ENCODE data around the gene GNPTG. TPM values are rescaled to one million over a fixed set of nuclear protein-coding genes. Genes with fewer than 3 reads are reported as not detected.
A peak's percentile ranks its signal among the peaks of the same experiment; 100 is the strongest.

Gene GNPTG
- total and polyA plus RNA-seq, 9 of the 15 experiments (the other 6 are each of a cell fraction or from before 2014, with no cell fraction given) = 0.69 to 33.3 (median 13.6) TPM

DNA sequence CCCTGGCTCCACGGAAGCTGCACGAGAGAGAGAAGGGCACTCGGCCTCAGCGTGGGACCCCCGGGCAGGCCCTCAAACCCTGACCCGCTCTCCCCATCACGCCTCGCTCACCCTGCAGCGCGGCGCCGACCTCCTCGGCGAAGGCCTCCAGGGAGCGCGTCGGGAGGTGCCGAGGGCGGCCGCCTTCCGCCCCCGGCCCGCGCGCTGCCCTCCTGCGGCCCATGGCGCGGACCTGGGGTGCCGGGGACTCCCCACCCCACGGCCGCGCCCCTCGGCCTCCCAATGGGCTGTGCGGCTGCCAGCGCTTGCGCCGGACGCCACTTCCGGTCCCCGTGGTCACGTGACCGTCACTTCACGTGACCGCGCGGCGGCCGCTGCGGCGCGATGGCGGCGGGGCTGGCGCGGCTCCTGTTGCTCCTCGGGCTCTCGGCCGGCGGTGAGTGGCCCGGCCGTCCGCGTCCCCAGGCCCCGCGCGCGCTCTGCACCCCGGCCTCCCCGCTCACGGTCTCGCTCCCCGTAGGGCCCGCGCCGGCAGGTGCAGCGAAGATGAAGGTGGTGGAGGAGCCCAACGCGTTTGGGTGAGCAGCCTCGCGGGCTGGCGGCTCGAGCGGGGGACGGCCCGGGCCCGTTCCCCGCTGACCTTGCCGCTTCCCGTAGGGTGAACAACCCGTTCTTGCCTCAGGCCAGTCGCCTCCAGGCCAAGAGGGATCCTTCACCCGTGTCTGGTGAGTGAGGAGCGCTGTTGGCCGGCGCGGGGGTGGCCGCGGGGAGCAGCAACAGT lies at the start of gene GNPTG, which contains the start of gene TSR3 (continued):
- peak; percentile 97 for TF ChIP-seq CXXC5 (CRISPR knock-in tag; IDR thresholded peaks at IDR 0.05)
- TF ChIP-seq EP400 (IDR thresholded peaks at IDR 0.05) = no peak
- TF ChIP-seq ZNF507 (tag; conservative IDR thresholded peaks at IDR 0.05) = no peak
- TF ChIP-seq CLOCK (CRISPR knock-in tag; IDR thresholded peaks at IDR 0.05; ENCODE audit: borderline replicate concordance) = 0 out of 2 replicates have a peak, but pooled peaks have one; percentile 54
- TF ChIP-seq MYC (IDR thresholded peaks at IDR 0.05; ENCODE audit: low read depth, low read length) = peak; percentile 59; the same call in 1 of the 2 replicates
- no peak for TF ChIP-seq MYC (CRISPR knock-in tag; IDR thresholded peaks at IDR 0.05; ENCODE audit: borderline replicate concordance, low read depth)
- TF ChIP-seq, protein P1, sequence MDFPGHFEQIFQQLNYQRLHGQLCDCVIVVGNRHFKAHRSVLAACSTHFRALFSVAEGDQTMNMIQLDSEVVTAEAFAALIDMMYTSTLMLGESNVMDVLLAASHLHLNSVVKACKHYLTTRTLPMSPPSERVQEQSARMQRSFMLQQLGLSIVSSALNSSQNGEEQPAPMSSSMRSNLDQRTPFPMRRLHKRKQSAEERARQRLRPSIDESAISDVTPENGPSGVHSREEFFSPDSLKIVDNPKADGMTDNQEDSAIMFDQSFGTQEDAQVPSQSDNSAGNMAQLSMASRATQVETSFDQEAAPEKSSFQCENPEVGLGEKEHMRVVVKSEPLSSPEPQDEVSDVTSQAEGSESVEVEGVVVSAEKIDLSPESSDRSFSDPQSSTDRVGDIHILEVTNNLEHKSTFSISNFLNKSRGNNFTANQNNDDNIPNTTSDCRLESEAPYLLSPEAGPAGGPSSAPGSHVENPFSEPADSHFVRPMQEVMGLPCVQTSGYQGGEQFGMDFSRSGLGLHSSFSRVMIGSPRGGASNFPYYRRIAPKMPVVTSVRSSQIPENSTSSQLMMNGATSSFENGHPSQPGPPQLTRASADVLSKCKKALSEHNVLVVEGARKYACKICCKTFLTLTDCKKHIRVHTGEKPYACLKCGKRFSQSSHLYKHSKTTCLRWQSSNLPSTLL (IDR thresholded peaks at IDR 0.05) = no peak
- TF ChIP-seq, protein P2, sequence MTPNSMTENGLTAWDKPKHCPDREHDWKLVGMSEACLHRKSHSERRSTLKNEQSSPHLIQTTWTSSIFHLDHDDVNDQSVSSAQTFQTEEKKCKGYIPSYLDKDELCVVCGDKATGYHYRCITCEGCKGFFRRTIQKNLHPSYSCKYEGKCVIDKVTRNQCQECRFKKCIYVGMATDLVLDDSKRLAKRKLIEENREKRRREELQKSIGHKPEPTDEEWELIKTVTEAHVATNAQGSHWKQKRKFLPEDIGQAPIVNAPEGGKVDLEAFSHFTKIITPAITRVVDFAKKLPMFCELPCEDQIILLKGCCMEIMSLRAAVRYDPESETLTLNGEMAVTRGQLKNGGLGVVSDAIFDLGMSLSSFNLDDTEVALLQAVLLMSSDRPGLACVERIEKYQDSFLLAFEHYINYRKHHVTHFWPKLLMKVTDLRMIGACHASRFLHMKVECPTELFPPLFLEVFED (CRISPR knock-in tag; conservative IDR thresholded peaks at IDR 0.05) = no peak
- TF ChIP-seq, protein P3, sequence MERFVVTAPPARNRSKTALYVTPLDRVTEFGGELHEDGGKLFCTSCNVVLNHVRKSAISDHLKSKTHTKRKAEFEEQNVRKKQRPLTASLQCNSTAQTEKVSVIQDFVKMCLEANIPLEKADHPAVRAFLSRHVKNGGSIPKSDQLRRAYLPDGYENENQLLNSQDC (CRISPR knock-in tag; IDR thresholded peaks at IDR 0.05) = peak; percentile 87; the same call in 1 of the 2 replicates
- no peak for TF ChIP-seq ELK3 (CRISPR knock-in tag; IDR thresholded peaks at IDR 0.05)
- no peak for TF ChIP-seq ZNF224 (CRISPR knock-in tag; IDR thresholded peaks at IDR 0.05)
- TF ChIP-seq IRF2 (CRISPR knock-in tag; IDR thresholded peaks at IDR 0.05) = no peak
- no peak for TF ChIP-seq ZNF766 (CRISPR knock-in tag; conservative IDR thresholded peaks at IDR 0.05)
- TF ChIP-seq ZNF121 (CRISPR knock-in tag; conservative IDR thresholded peaks at IDR 0.05) = no peak
